ENCODE data around the gene ELK3.

DNA sequence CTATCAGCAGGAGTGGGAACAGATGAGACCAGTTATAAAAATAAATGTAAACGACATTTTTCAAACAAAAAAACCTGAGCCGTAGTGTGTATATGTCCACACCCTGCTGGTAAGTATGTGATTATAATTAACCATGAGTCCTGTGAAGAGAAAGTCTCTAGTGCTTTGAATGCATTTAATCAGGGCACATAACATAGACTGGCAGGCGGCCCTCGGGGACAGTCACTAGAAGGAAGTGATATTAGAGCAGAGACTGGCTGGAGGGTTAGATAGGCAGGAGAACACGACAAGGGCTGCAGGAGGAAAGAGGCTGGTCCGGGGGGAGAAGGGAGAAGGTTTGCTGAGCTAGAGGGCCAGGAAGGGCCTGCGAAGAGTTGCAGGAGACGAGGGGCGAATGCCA, 23.8 kb upstream of the ELK3 start:
- TF ChIP-seq CTCF (conservative IDR thresholded peaks at IDR 0.05) (no peak), ZFX (IDR thresholded peaks at IDR 0.05) (no peak)

Data from C4-2B (cell line).